NCI-H774 (cell line): ENCODE measurements around the gene TAAR1.
"Not testable (repeated sequence)": the region's sequence is repeated elsewhere in the genome, so short reads cannot be mapped to it uniquely, and the experiment has no call there.

Experiments used
- DNase-seq: peaks from one replicate; lab custom pipeline; 2025; lab: John Stamatoyannopoulos, UW

The TAAR1 gene

DNA sequence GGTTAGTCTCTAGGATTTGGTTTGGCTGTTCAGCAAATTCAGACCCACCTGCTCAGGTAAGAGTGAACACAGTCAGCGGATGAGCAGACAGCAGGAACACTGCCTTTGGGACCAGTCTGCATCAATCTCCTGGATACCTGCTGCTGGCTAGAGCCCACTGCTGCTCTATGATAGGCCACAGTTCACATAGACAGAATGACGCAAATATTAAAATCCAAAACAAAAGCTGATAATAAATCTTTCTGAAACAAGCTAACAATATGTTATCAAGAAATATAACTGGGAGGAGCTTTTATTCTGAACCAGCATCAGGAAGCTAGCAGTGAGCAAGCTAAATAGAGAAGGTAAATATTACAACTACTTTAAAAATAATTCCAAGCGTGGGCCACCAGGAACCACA lies at the start of gene TAAR1:
Gene TAAR1 (minus strand): TSS at position 101 of the 400 bp plus-strand sequence. CDS start 13,179 bp downstream, outside the sequence.
- DNase-seq, result peak; percentile 83

DNA sequence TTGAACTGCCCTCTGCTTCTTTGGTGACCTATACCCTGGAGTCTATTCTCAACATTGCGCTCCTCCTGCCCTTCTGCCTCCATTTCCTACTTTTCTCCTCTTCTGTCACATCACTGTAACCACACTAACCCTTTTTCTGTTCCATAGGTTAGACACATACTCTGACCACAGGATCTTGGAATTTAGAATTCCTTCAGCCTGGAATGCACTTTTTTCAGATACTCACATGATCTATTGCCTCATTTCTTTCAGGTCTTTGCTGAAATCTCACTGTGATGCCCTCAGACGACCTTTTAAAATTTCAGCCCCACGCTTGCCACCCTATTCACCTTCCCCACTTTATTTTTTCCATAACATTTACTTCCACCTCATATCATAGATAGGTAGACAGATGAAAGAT lies 49.8 kb upstream of the TAAR1 start:
- no peak for DNase-seq

DNA sequence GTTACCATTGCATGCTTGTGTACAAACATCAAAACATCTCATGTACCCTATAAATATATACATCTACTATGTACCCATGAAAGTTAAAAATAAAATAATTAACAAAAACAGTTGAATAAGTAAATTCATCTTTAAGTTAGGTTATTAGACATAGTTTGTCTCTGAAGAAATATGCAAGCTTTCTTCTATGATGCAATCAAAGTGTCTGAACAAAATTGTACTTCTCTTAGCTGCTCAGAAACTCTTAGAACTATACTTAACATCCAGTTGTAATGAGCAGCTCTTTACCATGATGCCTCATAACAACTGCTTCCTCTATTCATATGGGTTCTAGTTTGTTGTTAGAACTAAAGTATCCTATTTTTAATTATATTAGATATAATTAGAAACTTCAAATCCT lies 49.0 kb upstream of the TAAR1 start:
- DNase-seq, result no peak

DNA sequence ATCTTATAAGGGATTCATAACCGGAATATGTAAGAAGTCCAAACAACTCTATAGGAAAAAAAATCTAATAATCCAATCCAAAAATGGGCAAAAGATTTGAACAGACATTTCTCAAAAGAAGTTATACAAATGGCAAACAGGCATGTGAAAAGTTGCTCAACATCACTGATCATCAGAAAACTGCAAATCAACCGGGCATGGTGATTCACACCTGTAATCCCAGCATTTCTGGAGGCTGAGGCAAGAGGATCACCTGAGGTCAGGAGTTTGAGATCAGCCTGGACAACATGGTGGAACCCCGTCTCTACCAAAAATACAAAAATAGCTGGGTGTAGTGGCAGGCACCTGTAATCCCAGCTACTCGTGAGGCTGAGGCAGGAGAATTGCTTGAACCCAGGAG lies 47.8 kb upstream of the TAAR1 start:
- not testable (repeated sequence) for DNase-seq

DNA sequence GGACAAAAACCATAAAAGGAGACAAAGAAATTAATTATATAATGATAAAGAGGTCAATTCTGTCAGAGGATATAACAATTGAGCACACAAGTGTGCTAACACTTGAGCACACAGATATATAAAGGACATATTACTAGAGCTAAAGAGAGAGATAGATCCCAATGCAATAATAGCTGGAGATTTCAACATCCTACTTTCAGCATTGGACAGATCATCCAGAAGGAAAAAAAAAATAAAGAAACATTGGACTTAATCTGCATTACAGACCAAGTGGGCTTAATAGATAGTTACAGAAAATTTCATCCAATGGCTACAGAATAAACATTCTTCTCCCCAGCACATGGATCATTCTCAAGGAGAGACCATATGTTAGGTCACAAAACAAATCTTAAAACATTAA lies 45.0 kb upstream of the TAAR1 start:
- DNase-seq, result no peak

DNA sequence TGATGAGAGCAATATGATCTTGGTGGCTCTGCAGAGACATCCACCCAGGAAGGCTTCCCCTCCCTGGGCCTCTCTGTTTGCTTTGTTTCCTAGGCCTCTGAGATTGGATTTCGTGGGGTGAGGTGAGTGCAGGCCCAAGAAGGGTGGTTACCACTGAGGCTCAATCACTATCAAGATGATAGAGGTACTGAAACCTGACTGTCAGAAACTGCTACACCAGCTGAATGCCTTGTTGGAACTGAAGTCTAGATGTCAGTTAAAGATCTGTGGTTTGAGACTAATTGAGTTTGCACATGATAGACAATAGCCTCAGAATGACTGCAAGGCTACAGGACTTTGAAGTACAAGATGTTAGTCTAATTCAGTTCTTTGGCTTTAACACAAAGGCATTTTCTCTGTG lies 39.6 kb upstream of the TAAR1 start:
- DNase-seq, result no peak

DNA sequence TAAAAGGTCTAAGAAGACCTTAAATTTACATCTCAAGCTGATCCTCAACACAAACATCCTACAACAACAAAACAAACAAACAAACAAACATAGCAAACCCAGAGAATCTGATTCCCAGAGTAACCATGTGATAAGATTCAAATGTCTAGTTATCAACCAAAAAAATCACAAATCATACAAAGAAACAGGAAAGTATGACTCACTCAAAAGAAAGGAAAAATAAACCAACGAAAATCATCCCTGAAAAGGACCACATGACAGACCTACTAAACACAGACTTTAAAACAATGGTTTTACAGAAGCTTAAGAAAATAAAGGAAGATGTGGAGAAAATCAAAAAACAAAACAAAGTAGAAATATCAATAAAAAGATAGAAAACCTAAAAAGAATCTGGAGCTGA lies 36.8 kb upstream of the TAAR1 start:
- DNase-seq, result no peak

- DNase-seq, result no peak
Observed at GRCh38 chr6:132693478-132693877, 34.5 kb upstream of the TAAR1 start.

GRCh38 chr6:132690678-132691077 lies 31.7 kb upstream of the TAAR1 start:
- no peak for DNase-seq

- DNase-seq, result no peak
Observed at GRCh38 chr6:132687306-132687705, 28.3 kb upstream of the TAAR1 start.

GRCh38 chr6:132686531-132686930 lies 27.5 kb upstream of the TAAR1 start:
- DNase-seq, result no peak

DNA sequence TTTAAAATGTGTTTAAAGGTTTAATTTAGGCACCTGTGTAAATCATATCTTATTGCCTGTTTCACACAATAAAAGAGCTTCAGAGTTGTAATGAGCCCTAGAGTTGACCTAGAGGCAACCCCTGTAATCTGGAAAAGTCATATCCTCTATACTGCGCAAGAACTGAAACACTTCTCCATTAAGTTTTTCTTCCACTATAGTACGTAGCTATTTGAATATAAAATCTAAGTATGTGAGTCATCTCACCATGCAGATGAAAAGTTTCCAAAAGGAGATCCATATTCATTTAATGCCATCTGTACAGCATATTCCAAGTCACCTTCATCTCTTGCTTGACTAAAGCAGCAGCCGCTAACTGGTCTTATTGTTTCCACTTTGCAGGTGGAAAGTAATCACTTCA lies 26.0 kb upstream of the TAAR1 start:
- DNase-seq, result no peak

- no peak for DNase-seq
Observed at GRCh38 chr6:132684272-132684671, 25.3 kb upstream of the TAAR1 start.

- DNase-seq, result no peak
Observed at GRCh38 chr6:132683543-132683942, 24.6 kb upstream of the TAAR1 start.

GRCh38 chr6:132679094-132679493 lies 20.1 kb upstream of the TAAR1 start:
- not testable (repeated sequence) for DNase-seq

DNA sequence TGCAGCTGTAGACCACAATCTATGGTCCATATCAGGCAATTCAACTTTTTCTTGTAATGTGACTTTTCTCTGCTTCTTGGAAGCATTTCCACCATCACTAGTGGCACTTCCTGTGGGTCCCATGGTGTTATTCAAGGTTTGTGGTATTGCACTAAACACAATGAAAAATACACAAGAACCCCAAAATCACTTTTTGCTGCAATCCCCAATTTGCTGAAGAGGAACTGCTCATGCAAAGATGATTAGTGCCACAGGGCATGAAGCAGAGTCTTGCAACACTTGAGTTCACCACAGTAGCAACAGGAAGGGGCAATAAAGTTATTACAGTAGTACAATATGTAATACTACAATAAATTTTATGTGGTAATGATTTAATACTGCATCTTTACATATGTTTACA lies 16.8 kb upstream of the TAAR1 start:
- no peak for DNase-seq

DNA sequence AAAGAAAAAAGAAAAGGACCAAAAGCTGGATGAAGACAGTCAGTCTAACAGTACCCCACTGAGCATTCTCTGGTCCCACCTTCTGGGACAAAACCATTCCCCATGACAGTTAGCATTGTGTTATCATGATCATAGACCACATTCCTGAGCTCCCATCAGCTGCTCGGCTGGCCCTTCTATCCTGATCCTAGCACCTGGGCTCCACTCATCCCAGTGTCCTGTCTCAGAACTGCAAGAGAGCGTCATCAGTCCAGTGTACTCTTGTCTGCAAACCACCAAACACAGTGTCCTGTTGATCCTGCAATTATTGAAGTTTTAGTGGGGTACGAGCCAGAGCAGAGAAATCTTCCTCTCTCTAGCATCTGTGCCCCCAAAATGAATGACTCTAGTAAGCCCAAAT lies 16.0 kb upstream of the TAAR1 start:
- no peak for DNase-seq

DNA sequence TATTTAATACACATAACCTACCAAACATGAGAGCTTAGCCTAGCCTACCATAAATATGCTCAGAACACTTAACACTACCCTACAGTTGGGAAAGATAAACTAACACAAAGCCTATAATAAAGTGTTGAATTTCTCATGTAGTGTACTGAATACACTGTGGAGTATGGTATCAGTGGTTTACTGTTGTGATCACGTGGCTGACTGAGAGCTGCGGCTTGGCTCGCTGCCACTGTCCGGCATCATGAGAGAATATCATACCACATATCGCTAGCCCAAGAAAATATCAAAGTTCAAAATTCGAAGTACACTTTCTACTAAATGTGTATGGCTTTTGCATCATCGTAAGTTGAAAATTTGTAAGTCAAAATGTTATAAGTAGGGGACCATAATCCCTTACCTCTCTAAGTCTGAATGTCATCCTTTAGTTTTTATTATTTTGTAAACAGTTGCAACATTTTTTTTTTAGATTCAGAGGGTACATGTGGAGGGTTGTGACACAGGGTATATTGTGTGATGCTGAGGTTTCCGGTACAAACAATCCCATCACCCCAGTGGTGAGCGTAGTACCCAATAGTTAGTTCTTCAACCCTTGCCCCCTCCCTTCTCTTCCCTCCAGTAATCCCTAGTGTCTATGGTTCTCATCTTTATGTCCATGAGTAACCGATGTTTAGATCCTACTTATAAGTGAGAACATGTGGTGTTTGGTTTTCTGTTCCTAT lies 14.6 kb upstream of the TAAR1 start:
- DNase-seq, result no peak

- DNase-seq, result no peak
Observed at GRCh38 chr6:132671295-132671694, 12.3 kb upstream of the TAAR1 start.

DNA sequence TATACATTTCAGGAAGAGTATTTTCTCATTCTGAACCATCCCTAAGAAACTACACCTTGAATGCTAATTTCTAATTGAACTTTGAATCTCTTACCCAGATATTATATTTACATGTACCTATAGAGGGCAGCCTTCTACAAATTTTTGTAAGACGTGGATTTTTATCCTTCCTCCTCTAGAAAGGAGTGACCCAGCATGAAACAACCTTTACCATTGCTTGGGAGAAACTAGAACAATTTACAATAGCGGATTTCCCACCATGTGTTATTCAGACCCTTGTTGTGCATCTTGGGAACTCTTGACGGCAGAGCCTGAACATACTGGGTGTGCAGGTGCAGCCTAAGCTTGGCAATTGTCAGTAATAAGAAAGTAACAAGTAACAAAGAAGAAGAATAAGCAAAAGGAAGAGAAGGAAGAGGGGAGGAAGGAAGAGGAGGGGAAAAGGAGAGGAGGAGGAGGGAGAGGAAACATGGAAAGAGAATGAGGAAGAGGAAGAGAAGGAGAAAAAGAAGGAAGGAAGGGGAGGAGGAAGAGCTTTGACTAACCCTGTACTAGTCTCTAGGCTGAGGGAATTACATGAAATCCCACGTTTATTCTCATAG lies 10.8 kb upstream of the TAAR1 start:
- peak; percentile 28 for DNase-seq

GRCh38 chr6:132666118-132666517 lies 7.1 kb upstream of the TAAR1 start:
- DNase-seq, result no peak

DNA sequence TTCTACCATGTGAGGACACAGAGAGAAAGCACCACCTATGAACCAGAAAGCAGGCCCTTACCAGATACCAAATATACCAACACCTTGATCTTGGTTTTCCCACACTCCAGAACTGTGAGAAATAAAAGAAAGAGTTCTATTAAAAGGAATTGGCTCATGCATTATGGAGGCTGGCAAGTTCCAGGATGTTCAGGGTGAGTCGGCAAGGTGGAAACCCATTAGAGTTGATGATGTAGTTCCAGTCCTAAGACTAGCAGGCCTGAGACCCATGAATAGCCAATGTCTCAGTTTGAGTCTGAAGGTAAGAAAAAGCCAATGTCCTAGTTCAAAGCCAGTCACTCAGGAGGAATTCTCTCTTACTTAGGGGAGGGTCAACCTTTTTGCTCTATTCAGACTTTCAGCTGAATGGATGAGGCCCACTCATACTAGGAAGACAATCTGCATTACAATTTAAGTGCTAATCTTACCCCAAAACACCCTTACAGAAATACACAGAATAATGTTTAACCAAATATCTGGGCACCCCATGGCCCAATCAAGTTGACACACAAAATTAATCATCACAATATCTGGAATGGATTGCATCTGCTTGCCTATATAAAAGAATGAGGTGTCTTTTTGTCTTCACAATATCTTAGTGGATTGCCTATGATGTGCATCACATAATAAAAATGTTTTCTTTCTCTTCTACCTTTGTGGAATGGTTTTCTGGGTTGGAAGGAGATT lies 5.5 kb upstream of the TAAR1 start:
- no peak for DNase-seq

- no peak for DNase-seq
Observed at GRCh38 chr6:132663661-132664060, 4.7 kb upstream of the TAAR1 start.
